HG02678 (cell line): ENCODE measurements around the gene ZNF394.
"Not testable (repeated sequence)": the region's sequence is repeated elsewhere in the genome, so short reads cannot be mapped to it uniquely, and the experiment has no call there.

Source experiments
- ATAC-seq: cut with Tn5 transposase; IDR thresholded peaks from one replicate; pipeline ENCODE4 v1.9.1; 2021; ENCODE audit warnings: mild to moderate bottlenecking, moderate library complexity; ENCODE audit not compliant: unreplicated experiment

Gene ZNF394

GRCh38 chr7:99499721-99500636 lies at the start of gene ZNF394:
Gene ZNF394 (minus strand): TSS chr7:99500281. CDS start chr7:99500093, 188 bp downstream.
- peak; percentile 42 for ATAC-seq

GRCh38 chr7:99549545-99549944 lies 49.5 kb upstream of the ZNF394 start:
- ATAC-seq, result not testable (repeated sequence)

- ATAC-seq, result not testable (repeated sequence)
Observed at GRCh38 chr7:99545308-99545707, 45.2 kb upstream of the ZNF394 start.

DNA sequence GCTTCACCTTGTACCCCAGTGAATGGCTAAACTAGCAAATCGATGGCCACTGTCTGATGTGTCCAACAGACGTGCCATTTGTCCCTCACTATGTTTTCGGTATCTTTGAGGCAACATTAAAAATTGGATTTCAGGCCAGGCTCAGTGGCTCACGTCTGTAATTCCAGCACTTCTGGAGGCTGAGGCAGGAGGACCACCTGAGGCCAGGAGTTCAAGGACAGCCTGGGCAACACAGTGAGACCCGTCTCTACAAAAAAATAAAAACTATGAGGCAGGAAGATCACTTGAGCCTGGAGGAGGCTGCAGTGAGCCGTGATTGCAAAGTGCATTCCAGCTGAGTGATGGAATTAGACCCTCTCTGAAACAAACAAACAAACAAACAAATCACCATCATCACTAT lies 43.8 kb upstream of the ZNF394 start:
- no peak for ATAC-seq

DNA sequence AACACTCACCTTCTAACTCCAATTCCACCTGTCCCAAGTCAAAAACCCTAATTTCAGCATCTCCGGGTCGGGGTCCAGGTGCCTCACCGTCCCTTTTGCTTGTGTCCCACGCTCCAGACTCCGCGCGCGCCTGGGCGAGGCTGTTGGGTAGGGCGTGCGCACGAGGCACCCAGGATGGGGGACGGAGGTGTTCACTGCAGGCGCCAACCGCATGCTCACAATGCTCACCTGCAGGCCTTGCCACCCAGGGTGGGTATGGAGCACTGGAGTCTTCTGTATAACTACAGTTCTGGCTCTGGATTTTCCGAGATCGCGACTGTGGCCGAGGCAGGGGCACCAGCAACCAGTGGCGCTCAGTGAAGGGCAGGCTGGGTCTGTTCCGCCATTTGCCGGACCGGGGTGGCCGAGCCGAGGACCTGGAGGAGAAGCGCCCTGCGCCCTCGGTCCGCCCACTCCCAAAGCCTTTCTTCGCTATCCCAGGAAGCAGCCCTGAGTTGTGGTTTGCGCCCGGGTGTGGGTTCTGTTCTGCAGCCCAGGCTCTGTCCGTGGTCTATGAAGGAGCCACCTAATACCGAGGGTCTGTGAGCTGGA lies 43.1 kb upstream of the ZNF394 start:
- no peak for ATAC-seq

- ATAC-seq, result no peak
Observed at GRCh38 chr7:99541212-99541611, 41.1 kb upstream of the ZNF394 start.

DNA sequence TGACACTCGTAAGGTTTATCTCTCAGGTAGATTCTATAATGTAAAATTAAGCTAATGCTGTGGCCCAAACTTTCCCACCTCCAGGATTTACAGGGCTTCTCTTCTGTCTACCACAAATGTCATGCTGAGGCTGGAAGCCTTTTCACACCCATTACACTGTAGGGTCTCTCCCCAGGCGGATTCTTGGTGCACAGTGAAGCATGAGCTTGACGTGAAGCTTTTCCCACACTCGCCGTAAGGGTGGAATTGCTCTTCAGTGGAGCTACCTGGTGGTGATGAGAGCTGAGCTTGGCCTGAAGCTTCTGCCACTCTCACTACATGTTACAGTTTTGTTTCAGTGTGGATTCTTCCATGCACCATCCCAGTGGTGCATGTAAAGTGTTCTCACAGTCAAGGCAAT lies 40.5 kb upstream of the ZNF394 start:
- no peak for ATAC-seq

DNA sequence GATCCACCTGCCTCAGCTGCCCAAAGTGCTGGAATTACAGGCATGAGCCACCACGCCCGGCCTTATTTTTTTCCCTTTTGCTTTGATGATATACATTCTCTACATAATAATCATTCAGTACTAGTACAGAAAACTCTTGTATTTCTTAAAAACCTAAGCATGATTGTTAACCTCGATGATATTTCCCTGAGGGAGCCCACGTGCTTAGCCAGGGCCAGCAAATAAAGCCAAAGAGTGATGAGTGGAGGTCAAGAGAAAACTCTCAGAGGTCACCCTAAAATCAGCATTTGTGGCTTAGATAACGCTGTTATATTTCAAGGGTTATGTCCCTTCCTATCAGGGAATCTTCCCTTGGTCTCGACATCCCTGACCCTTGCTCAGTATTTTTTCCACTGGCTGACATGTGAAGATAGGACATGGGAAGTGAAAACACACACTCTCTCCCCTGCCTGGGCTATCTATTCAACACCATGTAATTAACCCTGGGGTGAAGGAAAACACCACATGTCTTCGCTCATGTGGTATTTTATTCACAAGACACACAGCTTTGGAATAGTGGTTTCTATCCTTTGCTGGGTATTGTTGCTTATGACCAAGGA lies 39.2 kb upstream of the ZNF394 start:
- ATAC-seq, result no peak

DNA sequence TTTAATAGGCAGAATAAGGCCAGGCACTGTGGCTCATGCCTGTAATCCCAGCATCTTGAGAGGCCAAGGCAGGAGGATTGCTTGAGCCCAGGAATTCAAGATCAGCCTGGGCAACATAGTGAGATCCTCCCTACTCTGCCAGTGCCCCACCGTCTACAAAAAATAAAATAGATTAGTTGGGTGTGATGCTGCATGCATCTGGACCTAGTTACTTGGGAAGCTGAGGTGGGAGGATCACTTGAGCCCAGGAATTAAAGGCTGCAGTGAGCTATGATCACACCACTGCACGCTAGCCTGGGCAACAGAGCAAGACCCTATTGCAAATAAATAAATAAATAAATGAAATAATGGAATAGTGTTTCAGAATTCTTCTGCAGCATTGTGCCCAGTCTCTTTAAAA lies 35.6 kb upstream of the ZNF394 start:
- ATAC-seq, result no peak

- no peak for ATAC-seq
Observed at GRCh38 chr7:99531354-99531765, 31.3 kb upstream of the ZNF394 start.

DNA sequence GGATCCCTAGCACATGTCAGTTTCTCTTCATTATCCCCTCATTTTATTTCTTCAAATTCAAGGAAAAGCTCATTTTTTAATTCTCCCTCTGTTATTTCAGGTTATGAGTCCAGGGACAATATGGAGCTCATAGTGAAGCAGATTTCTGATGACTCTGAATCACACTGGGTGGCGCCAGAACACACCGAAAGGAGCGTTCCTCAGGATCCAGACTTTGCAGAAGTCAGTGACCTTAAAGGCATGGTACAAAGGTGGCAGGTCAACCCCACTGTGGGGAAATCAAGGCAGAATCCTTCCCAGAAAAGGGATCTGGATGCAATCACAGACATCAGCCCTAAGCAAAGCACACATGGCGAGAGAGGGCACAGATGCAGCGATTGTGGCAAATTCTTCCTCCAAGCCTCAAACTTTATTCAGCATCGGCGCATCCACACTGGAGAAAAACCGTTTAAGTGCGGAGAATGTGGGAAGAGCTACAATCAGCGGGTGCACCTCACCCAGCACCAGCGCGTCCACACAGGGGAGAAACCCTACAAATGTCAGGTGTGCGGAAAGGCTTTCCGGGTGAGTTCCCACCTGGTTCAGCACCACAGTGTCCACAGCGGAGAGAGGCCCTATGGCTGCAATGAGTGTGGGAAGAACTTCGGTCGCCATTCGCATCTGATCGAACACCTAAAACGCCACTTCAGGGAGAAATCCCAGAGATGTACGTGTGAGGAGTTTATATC lies 25.8 kb upstream of the ZNF394 start:
- ATAC-seq, result no peak

DNA sequence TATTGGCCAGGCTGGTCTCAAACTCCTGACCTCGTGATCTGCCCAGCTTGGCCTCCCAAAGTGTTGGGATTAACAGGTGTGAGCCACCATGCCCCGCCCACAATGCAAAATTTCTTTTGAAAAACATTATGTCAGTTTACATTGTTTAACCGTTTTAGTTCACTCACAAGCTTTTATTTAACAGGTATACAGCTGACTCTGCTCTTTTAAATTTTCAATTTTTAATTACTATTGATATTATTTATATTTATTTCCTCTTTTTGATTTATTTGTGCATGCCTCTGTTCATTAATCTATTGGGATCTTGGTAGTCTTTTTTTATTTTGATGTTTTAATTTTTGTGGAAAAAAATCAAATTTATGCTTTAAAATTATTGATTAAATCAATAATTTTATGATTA lies 21.3 kb upstream of the ZNF394 start:
- ATAC-seq, result no peak

DNA sequence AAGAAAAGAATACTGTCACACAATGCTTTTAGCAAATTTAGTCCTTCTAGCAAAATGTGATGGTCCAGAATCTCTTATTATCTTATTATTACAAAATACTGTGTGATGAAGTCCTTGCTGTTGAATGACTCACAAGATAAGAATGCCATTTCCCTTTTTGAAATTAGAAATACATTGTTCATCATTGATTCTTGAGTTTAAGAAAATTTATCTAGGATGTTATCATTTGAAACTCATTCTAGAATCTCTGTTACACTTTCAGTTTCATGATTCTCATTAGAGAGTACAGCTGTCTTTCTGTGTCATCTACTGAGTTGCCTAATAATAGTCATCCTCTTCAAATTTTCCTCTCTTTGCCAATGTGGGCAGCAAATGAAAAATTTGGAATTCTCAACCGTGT lies 14.0 kb upstream of the ZNF394 start:
- ATAC-seq, result no peak

DNA sequence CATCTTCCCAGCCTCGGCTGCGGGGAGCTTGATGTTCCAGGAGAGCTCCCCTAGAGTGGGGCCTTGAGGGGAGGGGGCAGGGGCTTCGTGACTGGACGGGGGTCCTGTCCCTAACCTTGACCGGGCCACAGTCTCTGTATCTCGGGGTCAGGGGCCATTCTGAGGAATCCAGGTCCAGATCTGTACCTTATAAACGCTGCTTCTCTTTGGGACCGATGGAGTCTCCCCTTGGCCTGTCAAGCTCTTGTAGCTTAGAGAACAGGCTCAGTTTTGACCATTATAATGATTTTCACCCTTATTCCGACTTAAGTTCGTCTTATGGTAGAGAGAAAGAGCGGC lies 5.2 kb upstream of the ZNF394 start:
- ATAC-seq, result no peak

DNA sequence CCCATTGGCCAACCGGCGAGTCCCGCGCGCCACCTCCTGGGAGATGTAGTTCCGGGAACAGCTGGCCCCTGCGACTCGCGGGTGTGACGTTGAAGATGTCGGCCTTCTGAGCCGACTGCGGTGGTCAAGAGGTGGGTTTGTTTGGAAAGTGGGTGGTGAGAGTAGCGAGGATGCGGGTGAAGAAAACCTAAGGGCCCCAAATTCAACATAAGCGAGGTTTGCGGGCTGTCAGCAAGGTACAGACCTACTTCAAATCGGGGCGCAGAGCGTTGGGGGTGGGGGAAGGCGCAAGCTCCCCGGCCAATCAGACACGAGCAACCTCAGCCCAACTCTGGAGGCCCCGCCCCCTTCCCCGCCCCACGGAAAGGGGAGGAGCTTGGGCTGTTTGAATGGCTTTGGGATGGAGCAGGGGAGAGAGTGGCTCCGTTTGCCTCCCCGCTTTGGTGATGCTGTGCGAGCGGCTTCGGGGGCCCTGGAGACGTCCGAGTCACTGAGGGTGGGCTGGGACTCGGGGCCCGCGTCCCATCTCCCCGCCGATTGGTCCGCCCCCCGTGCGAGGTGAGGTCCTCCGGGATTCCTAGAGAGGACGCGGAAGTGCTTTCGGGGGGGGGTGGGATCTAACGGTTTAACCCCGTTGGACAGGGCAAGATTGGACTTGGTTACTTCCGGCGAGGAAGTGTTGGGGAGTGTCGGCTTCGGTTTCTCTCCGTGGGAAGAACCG lies 4.7 kb upstream of the ZNF394 start, which contains the start of gene ZKSCAN5:
Gene ZKSCAN5 (plus strand): TSS at position 60 of the 721 bp plus-strand sequence. CDS start 1,383 bp downstream, outside the sequence.
- ATAC-seq, result peak; percentile 79

DNA sequence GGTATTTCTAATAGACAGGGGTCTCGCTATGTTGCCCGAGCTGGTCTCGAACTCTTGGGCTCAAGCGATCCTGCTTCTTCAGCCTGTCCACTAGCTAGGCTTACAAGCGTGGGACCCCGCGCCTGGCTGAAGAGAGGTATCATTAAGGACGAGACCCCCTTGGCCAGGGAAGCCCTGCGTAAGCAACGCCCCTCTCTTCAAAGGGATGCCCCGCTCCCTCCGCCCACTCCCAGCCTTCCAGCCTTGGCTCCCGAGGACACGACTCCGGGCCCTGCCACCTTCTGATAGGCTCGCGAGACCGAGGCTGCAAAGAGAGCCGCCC lies 4.2 kb upstream of the ZNF394 start:
- no peak for ATAC-seq

DNA sequence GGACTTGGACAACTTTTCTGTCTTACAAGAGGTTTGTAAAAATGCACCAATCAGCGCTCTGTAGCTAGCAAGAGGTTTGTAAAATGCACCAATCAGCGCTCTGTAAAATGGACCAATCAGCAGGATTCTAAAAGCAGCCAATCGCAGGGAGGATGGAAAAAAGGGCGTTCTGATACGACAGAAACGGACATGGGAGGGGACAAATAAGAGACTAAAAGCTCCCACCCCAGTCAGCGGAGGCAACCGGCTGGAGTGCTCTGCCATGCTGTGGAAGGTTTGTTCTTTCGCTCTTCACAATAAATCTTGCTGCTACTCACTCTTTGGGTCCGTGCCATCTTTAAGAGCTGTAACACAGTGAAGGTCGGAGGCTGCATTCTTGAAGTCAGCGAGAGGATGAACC lies 1.2 kb upstream of the ZNF394 start:
- not testable (repeated sequence) for ATAC-seq

DNA sequence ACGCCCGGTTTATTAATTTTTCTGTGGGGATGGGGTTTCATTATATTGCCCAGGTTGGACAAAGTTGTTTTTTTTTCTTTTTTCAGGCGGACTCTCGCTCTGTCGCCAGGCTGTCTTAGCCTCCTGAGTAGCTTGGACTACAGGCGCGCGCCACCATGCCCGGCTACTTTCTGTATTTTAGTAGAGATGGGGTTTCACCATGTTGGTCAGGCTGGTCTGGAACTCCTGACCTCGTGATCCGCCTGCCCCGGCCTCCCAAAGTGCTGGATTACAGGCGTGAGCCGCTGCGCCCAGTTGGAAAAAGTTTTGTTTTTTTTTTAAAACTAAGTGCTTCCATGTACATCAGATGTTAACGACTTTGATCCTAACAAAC lies 542 bp upstream of the ZNF394 start:
- no peak for ATAC-seq

- peak; percentile 22 for ATAC-seq
Observed at GRCh38 chr7:99499371-99499720, 735 bp downstream of the ZNF394 start.

GRCh38 chr7:99498546-99498944 lies 1.5 kb downstream of the ZNF394 start:
- no peak for ATAC-seq
